ACHN (cell line): ENCODE results near the gene F7.
"Not testable (repeated sequence)": the region's sequence is repeated elsewhere in the genome, so short reads cannot be mapped to it uniquely, and the experiment has no call there.

Source experiments
- DNase-seq: peaks from one replicate; pipeline ENCODE4 v3.0.0-alpha.2; 2015
- in situ Hi-C: cut with HindIII; loops from 2 replicates; pipeline ENCODE4 v1.10.0; 2017; ENCODE audit warnings: low sequenced_read_pairs, low pct_ligation_motif_present, low pct_unique_long_range_greater_than_20kb

Gene F7

GRCh38 chr13:113105032-113105920, at the start of gene F7:
Gene F7, plus strand, starts transcription at chr13:113105791. Its CDS starts 51 bp downstream, at chr13:113105842.
- in situ Hi-C loops = no loop called here
- DNase-seq = no peak

- DNase-seq = no peak
- in situ Hi-C loops = no loop called here
Observed at GRCh38 chr13:113057084-113057483, 48.5 kb upstream of the F7 start.

- in situ Hi-C loops, DNase-seq: not testable (repeated sequence)
Observed at GRCh38 chr13:113057559-113057958, 48.0 kb upstream of the F7 start.

GRCh38 chr13:113058129-113058987, 47.2 kb upstream of the F7 start:
- DNase-seq = no peak
- in situ Hi-C loops = no loop called here

GRCh38 chr13:113058988-113059850, 46.4 kb upstream of the F7 start:
- in situ Hi-C loops = no loop called here
- no peak for DNase-seq

GRCh38 chr13:113059891-113060290, 45.7 kb upstream of the F7 start:
- in situ Hi-C loops = no loop called here
- DNase-seq = no peak

GRCh38 chr13:113060557-113061270, 44.9 kb upstream of the F7 start:
- in situ Hi-C loops = no loop called here
- DNase-seq = no peak

- in situ Hi-C loops = no loop called here
- DNase-seq = no peak
Observed at GRCh38 chr13:113061271-113061625, 44.3 kb upstream of the F7 start.

- in situ Hi-C loops = no loop called here
- DNase-seq = no peak
Observed at GRCh38 chr13:113061796-113062425, 43.7 kb upstream of the F7 start.

- in situ Hi-C loops = no loop called here
- DNase-seq = no peak
Observed at GRCh38 chr13:113062691-113063090, 42.9 kb upstream of the F7 start.

- no peak for DNase-seq
- in situ Hi-C loops = no loop called here
Observed at GRCh38 chr13:113063091-113063491, 42.5 kb upstream of the F7 start.

- in situ Hi-C loops = no loop called here
- DNase-seq = no peak
Observed at GRCh38 chr13:113064000-113064533, 41.5 kb upstream of the F7 start.

GRCh38 chr13:113064534-113065405, 40.8 kb upstream of the F7 start:
- peak; percentile 51 for DNase-seq
- in situ Hi-C loops = no loop called here

GRCh38 chr13:113065406-113066141, 40.0 kb upstream of the F7 start:
- in situ Hi-C loops = no loop called here
- no peak for DNase-seq

GRCh38 chr13:113066142-113066455, 39.5 kb upstream of the F7 start:
- in situ Hi-C loops = no loop called here
- DNase-seq = no peak

- in situ Hi-C loops = no loop called here
- DNase-seq = no peak
Observed at GRCh38 chr13:113066746-113067145, 38.8 kb upstream of the F7 start.
